Measurements from ENCODE around the gene LINGO3. TPM values are rescaled to one million over a fixed set of nuclear protein-coding genes. Genes with fewer than 3 reads are reported as not detected.

The LINGO3 gene
- total and polyA plus RNA-seq, 2 experiments from 2014 or later, result 0.29 to 0.45 TPM

GRCh38 chr19:2337329-2337707, 29.4 kb upstream of the LINGO3 start:
- ATAC-seq (peak; percentile 86), DNase-seq (ENCODE audit: low spot score) (peak; percentile 89)
- H3K36me3 ChIP-seq (ENCODE audit: insufficient read depth), result no peaks in the 10 kb centered on the region
- H3K4me1 Mint-ChIP-seq, result peaks cover 11% of the 10 kb centered on the region
- H3K4me1 ChIP-seq (ENCODE audit: insufficient read depth), result no peaks in the 10 kb centered on the region
- H3F3A ChIP-seq (replicated peaks; ENCODE audit: low read depth), result peaks cover 24% of the 10 kb centered on the region
- no peak overlapping the region for H2AFZ ChIP-seq
- no peak overlapping the region for H3K4me3 ChIP-seq
- peaks cover 26% of the 10 kb centered on the region for H3K79me2 ChIP-seq (replicated peaks; ENCODE audit: insufficient read depth)
- H3K27me3 ChIP-seq (ENCODE audit: insufficient read depth), result no peaks in the 10 kb centered on the region
- no peak overlapping the region for H3K4me3 Mint-ChIP-seq
- peaks cover 13% of the 10 kb centered on the region for H3K9me3 Mint-ChIP-seq
- peaks cover 9% of the 10 kb centered on the region for H4K20me1 ChIP-seq (replicated peaks; ENCODE audit: insufficient read depth)
- H3K9me2 ChIP-seq (ENCODE audit: insufficient read depth), result no peaks in the 10 kb centered on the region; the same call in 1 of the 2 replicates
- peaks cover 10% of the 10 kb centered on the region for H3K27me3 Mint-ChIP-seq (ENCODE audit: insufficient read depth, low read depth, poor library complexity)
- TF ChIP-seq NANOG (IDR thresholded peaks at IDR 0.05; ENCODE audit: borderline replicate concordance) (no peak), CTCF (conservative IDR thresholded peaks at IDR 0.05; ENCODE audit: low read depth in 2 of 2) (peak; percentile 24 to 33; a peak in 3 of 4 replicates)
- H3K27ac Mint-ChIP-seq, result no peak overlapping the region
- peaks cover 28% of the 10 kb centered on the region for H3K36me3 Mint-ChIP-seq (ENCODE audit: low read depth)
- H3K4me2 ChIP-seq, result no peak overlapping the region
- H3K27ac ChIP-seq (ENCODE audit: low read depth), result no peak overlapping the region

- Histone ChIP-seq H3K36me3 (ENCODE audit: insufficient read depth) (no peaks in the 10 kb centered on the region), H3K4me3 (no peak overlapping the region), H3K27ac (ENCODE audit: low read depth) (0 out of 2 replicates have a peak overlapping the region, but pooled peaks have one; percentile 45), H3K4me2 (no peak overlapping the region), H3K79me2 (replicated peaks; ENCODE audit: insufficient read depth) (peaks cover 32% of the 10 kb centered on the region), H3K4me1 (ENCODE audit: insufficient read depth) (peaks cover 2% of the 10 kb centered on the region; the same call in 1 of the 2 replicates), H4K20me1 (replicated peaks; ENCODE audit: insufficient read depth) (peaks cover 9% of the 10 kb centered on the region), H3F3A (replicated peaks; ENCODE audit: low read depth) (peaks cover 24% of the 10 kb centered on the region), H3K9me2 (ENCODE audit: insufficient read depth) (no peaks in the 10 kb centered on the region; the same call in 1 of the 2 replicates), H3K27me3 (ENCODE audit: insufficient read depth) (no peaks in the 10 kb centered on the region), H2AFZ (no peak overlapping the region)
- Mint-ChIP-seq H3K27ac (peak overlapping the region; percentile 34; the same call in 1 of the 2 replicates), H3K4me3 (no peak overlapping the region), H3K4me1 (peaks cover 17% of the 10 kb centered on the region), H3K9me3 (peaks cover 13% of the 10 kb centered on the region), H3K27me3 (ENCODE audit: insufficient read depth, low read depth, poor library complexity) (peaks cover 13% of the 10 kb centered on the region), H3K36me3 (ENCODE audit: low read depth) (peaks cover 28% of the 10 kb centered on the region)
- no peak for TF ChIP-seq JUNB (IDR thresholded peaks at IDR 0.05; ENCODE audit: unreplicated experiment)
- ATAC-seq (peak; percentile 23), DNase-seq (ENCODE audit: low spot score) (no peak)
These were observed 28.8 kb upstream of the LINGO3 start for GRCh38 chr19:2336528-2337328.

GRCh38 chr19:2335848-2336247, 27.9 kb upstream of the LINGO3 start:
- H3K9me2 ChIP-seq (ENCODE audit: insufficient read depth), result no peaks in the 10 kb centered on the region; the same call in 1 of the 2 replicates
- no peak overlapping the region for H3K4me3 Mint-ChIP-seq
- peaks cover 26% of the 10 kb centered on the region for H3K4me1 Mint-ChIP-seq
- peaks cover 9% of the 10 kb centered on the region for H4K20me1 ChIP-seq (replicated peaks; ENCODE audit: insufficient read depth)
- H3K27me3 ChIP-seq (ENCODE audit: insufficient read depth), result no peaks in the 10 kb centered on the region
- ATAC-seq (no peak), DNase-seq (ENCODE audit: low spot score) (no peak)
- H3K36me3 ChIP-seq (ENCODE audit: insufficient read depth), result no peaks in the 10 kb centered on the region
- H3F3A ChIP-seq (replicated peaks; ENCODE audit: low read depth), result peaks cover 24% of the 10 kb centered on the region
- peaks cover 13% of the 10 kb centered on the region for H3K9me3 Mint-ChIP-seq
- no peak overlapping the region for H3K4me2 ChIP-seq
- no peak overlapping the region for H2AFZ ChIP-seq
- peaks cover 14% of the 10 kb centered on the region for H3K27me3 Mint-ChIP-seq (ENCODE audit: insufficient read depth, low read depth, poor library complexity)
- peaks cover 40% of the 10 kb centered on the region for H3K79me2 ChIP-seq (replicated peaks; ENCODE audit: insufficient read depth)
- H3K4me3 ChIP-seq, result no peak overlapping the region
- H3K4me1 ChIP-seq (ENCODE audit: insufficient read depth), result peaks cover 10% of the 10 kb centered on the region
- peaks cover 24% of the 10 kb centered on the region for H3K36me3 Mint-ChIP-seq (ENCODE audit: low read depth)
- H3K27ac ChIP-seq (ENCODE audit: low read depth), result 0 out of 2 replicates have a peak overlapping the region, but pooled peaks have one; percentile 39
- H3K27ac Mint-ChIP-seq, result no peak overlapping the region; the same call in 1 of the 2 replicates
- TF ChIP-seq STAT1 (IDR thresholded peaks at IDR 0.05; ENCODE audit: unreplicated experiment) (no peak), JUNB (IDR thresholded peaks at IDR 0.05; ENCODE audit: unreplicated experiment) (no peak), REST (IDR thresholded peaks at IDR 0.05; ENCODE audit: unreplicated experiment) (no peak), ZNF331 (CRISPR knock-in tag; IDR thresholded peaks at IDR 0.05; ENCODE audit: low read depth) (no peak)

All from GM23338 (cell line).